Inflammatory macrophage treated with lipopolysaccharide for 4 hours (primary cell): ENCODE measurements around the gene PCSK5.

Experiments used
- DNase-seq: peaks from one replicate; pipeline ENCODE4 v3.0.0-alpha.2; 2020

The PCSK5 gene

DNA sequence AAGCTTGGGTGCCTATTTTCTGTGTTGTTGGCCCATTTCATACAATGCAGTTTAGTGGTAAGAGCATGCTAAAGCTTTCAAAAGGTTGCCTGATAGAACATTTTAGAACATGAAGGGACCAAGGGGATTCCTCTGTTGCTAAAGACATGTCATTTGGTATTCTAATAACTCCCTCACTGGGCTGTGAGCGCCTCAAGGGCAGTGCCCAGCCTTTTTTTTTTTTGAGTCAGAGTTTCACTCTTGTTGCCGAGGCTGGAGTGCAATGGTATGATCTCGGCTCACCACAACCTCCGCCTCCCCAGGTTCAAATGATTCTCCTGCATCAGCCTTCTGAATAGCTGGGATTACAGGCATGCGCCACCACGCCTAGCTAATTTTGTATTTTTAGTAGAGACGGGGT is 77.1 kb downstream of the PCSK5 start:
- DNase-seq: no peak

- no peak for DNase-seq
These were observed 83.7 kb downstream of the PCSK5 start for GRCh38 chr9:75974016-75974766.

- no peak for DNase-seq
These were observed 84.6 kb downstream of the PCSK5 start for GRCh38 chr9:75975071-75975470.

DNA sequence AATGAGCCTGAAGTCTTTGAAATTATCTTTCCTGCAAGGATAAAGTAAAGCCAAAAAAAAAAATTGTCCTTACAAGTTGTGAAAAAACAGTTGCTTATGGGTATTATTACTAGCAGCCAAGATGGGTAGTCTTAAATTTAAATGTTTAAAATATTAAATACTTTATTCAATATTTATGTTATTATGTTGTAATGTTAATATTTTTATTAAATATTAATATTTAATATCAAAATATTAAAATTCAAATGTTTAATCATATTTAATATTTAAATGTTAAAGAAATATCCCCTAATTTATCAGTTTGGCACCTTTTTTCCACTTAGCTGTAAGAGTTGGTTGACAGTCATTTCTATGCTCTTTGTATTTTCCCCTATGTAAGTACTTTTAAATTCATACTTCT is 86.1 kb downstream of the PCSK5 start:
- no peak for DNase-seq

- DNase-seq: no peak
These were observed 88.9 kb downstream of the PCSK5 start for GRCh38 chr9:75979362-75979761.

DNA sequence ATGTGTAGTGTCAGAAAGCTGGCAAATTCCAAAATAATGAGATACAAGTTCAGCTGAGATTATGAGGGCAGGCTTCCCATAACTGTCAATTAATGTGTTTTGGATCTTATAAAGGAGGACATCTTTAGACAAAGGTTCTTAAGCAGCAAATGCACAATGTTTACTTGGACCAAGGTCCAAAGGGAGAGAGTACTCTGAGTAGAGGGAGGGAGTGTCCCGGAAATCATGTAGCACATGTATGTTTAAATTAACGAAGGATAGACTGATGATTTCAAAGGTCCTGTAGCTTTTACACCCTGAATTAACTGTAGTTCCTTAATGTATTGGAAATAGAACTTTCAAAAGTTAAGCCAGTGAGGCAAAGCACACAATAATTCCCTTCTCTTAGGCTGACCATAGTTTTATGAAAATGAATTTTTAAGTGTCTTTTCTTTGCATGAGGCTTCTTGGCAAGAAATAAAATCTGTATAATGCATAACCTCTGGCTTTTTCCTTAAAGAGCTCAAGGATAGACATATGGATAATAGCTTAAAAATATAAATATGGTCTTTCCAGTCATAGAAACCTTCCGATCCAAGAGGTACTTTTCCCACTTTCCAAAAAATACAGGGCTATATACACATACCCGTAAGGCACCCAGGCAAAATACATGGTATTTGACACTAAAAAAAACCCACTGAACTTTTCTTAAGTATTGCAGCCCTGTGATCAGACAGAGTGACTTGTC is 93.0 kb downstream of the PCSK5 start:
- DNase-seq: no peak

GRCh38 chr9:75985515-75985914 is 95.0 kb downstream of the PCSK5 start:
- DNase-seq: no peak

DNA sequence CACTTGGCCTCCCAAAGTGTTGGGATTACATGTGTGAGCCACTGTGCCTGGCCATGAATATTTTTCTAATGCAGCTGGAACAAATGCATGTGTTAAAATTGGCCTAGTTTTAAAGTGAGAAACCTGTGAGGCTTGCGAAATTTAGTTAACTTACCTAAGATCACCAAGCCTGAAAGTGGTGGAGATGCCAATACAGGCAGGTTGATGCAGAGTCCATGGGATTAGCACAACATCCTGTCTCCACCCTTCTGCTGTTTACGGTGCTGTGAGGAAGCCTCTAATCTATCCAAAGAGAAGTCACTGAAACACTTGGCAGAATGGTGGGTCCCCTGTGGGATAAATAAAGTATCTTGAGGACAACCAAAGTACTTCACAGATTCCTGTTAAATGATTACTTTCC is 98.2 kb downstream of the PCSK5 start:
- DNase-seq: no peak

DNA sequence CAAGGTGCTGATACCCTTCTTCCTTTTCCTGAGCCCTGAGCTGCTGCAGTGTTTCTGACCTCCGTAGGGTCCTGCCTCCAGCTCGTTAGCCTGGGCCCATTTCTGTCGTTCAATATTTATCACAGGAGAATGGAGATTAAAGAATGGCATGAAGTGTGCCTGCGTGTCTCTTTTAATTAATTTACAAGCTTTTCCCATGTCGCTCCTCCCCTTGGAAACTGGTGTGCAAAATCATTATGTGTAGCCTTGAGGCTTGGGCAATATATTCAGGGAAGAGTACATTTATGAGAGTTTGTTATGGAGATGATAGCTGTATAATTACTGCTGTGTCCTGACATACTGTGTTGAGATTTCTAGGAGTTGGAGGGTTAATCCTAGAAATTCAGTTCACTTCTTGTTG is 99.7 kb downstream of the PCSK5 start:
- no peak for DNase-seq

DNA sequence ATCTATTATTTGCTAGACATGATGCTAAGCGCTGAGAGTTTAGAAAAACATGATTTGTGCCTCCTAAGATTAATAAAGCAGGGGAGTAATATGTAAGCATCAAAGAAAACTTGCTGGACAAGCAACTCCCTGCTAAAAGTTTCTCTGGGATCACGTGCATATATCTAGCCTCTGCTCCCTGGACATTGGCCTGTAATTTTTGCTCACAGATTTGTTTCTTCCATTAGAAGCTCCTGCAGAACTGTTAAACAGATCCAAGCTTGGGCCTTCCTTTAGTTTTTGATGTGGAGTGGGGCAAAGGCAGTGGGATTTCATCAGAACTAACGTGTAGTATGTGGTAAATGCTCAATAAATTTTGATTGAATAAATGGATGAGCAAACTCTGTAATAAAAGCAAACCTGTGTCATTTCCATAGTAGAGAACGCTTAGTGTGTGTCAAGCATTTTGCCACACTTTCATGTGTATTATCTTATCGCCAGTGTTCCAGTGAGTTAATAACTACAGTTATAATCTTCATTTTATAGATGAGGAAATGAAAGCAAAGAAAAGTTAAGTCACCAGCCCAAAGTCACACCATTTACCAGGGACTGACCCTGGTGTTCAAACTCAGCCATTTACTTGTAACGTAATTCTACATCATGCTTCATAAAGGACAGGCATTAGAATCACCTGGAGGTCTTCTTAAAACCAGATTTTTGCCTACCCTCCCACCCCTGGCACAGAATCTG is 100.3 kb downstream of the PCSK5 start:
- peak; percentile 22 for DNase-seq

- DNase-seq: no peak
These were observed 102.2 kb downstream of the PCSK5 start for GRCh38 chr9:75992482-75993206.

DNA sequence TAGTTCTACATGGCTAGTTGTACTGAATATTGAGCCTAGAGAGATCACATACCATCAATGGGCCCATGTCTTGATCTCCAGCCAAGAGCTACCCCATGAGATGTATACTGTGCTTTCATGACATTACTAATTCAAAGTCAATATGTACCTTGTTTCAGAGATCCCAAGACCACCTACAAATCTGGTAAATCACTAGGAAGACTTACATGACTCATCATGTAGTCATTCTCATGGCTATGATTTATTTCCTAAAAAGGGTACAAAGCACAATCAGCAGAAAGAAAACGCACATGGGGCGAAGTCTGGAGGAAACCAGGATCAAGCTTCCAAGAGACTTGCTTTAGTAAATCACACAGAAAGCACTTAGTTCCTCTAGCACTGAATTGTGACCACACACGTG is 103.0 kb downstream of the PCSK5 start:
- DNase-seq: no peak

DNA sequence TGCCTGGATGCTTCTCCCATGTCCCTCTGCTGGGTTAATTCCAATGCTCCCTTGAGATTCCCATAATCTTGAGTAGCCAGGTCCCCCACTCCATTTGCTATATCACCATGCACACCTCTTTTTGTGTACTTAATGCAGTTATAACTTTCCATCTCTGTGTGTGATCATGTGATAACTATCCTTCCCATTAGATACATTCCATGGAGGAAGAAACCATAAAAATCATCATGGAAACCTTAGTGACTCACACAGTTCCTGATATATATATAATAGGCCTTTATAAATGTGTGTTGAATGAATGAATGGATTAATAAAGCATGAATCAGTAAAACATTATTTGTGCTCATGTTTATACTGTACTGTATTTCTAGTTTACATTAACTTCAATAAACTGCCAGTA is 104.6 kb downstream of the PCSK5 start:
- no peak for DNase-seq

- DNase-seq: no peak
These were observed 106.3 kb downstream of the PCSK5 start for GRCh38 chr9:75996726-75997125.

- no peak for DNase-seq
These were observed 106.7 kb downstream of the PCSK5 start for GRCh38 chr9:75997206-75997605.

GRCh38 chr9:75998096-75998780 is 107.8 kb downstream of the PCSK5 start:
- no peak for DNase-seq

DNA sequence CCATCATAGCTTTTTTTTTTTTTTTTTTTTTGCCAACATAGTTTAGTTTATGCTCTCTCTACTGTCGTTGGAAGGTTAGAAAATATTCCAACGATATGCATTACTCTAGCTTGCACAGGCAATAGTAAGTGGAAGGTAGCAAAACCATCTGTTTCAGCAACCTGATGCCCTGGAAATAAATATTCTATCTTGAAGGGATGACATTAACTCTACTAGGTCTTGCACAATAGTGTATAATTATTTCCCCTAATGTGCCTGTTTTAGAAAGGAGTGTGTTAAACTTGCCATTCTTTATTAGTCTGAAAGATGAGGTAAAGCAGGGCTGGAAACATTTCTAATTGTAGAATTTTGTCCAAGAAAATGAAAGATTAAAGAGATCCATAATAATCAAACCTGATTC is 111.0 kb downstream of the PCSK5 start:
- no peak for DNase-seq

DNA sequence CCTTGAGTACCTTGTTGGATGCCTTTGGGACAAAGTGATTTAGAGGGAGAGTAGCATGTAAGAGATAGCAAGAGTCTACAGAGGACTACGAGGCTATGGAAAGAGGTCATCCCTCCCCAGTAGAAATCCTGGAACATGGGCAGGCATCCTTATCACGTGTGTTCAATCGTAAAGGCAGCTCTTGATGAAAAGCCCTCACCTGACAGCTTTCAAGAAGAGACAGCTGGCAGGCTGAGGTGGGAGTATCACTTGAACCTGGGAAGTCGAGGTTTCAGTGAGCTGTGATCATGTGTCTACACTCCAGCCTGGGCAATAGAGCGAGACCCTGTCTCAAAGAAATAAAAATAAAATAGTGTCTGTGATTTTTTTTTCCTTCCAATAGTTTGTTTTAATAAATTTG is 112.6 kb downstream of the PCSK5 start:
- no peak for DNase-seq

DNA sequence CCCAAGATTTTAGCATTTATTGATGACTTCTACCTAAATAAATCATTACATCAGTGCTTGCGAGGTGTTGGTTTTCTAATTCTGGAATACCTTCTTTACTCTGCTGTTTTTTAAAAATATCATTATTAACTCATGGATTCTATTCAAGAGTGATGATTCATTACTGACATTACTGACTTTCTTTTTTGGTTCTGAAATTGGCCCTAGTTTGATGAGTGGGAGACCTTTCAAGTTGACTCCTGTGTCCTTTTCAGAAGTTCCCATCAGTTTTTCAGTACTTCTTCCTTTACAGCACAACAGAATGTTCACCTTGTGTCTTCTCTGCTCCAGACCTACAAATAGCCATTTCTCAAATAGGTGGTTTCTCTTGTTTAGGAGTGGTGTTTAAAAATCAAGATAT is 114.1 kb downstream of the PCSK5 start:
- no peak for DNase-seq

GRCh38 chr9:76007935-76008334 is 117.5 kb downstream of the PCSK5 start:
- no peak for DNase-seq

DNA sequence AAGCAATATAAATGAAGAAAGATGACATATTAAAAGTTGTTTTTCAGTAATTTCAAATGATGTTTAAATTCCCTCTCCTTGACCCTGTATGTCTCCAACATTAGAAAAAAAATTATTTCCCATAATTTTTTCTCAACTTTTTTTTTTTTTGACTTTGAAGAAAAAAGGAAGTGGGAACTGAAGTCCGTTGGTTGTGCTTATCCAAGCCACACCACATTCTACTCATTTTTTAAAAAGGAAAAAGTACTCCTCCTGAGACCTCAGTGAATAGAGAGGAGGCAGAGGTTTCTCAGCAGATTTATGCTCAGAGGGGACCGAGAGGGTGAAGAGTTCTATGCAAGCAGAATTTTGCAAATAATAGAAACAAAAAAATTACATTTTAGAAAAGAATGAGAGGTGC is 123.3 kb downstream of the PCSK5 start:
- no peak for DNase-seq

GRCh38 chr9:76018235-76018634 is 127.8 kb downstream of the PCSK5 start:
- no peak for DNase-seq

DNA sequence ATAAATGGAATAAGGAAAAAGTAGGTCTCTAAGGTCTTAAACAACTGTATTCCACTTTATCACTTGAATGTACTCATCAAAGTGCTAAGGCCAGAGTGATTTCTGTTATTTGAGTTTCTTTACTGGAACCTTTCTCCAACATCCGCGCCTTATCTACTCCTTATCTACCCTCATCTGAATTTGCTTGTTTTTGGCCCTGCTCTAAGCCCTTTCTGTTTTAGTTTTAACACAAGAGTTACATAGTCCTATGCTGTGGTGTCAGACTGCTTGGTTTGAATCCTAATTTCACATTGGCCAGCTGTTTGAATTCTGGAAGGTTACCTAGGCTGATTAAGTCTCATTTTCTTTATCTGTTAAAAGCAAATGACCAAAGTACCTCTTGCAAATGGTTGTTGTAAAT is 128.3 kb downstream of the PCSK5 start:
- no peak for DNase-seq
